NCI-H345 treated with DMSO at 0.1 percent for 48 hours (cell line): ENCODE results near the gene PHACTR3.
A peak's percentile ranks its signal among the peaks of the same experiment; 100 is the strongest.
"Not testable (repeated sequence)": the region's sequence is repeated elsewhere in the genome, so short reads cannot be mapped to it uniquely, and the experiment has no call there.

Experiments used
- DNase-seq: peaks from one replicate; lab custom pipeline; 2025; ENCODE audit not compliant: unreplicated experiment; lab: John Stamatoyannopoulos, UW

The PHACTR3 gene

GRCh38 chr20:59839400-59839799, 235.1 kb downstream of the PHACTR3 start:
- no peak for DNase-seq

DNA sequence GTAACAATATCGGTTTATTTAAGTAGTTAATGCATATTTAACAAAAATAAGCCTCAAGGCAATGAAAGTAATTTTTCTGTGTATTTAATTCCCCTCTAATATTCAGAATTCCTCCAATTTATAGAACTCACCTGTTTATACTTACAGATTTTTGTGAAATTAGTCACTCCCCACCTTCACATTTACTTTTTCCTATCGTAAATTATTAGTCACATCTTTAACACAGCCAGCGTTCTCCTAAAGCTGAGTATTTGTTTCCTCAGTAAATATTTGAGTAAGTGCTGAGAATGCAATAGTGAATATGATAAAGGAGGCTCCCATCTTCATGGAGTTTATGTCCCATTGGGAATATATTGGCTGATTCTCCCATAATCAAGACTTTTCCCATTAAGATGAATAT, 241.1 kb downstream of the PHACTR3 start:
- no peak for DNase-seq

DNA sequence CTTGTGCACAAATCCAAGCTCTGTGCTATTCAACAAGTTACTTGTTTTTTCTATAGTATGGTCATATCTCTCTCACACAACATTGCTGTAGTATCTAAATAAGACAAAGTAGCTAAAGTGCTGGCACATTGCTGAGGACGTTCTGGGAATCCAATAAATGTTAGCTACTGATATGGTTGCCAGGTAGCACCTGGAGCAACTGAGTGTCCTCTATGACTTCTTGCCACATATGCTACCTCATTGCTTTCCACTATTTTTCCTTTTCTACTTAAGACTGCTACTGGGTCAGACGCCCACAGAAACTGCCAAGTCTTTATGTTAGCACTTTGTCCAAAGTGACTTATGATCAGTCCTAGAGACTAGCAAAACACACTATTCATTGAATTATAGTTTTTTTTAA, 243.8 kb downstream of the PHACTR3 start:
- DNase-seq: no peak

- DNase-seq: peak; percentile 51
These were observed 245.8 kb downstream of the PHACTR3 start for GRCh38 chr20:59850018-59850641.

- not testable (repeated sequence) for DNase-seq
These were observed 252.2 kb downstream of the PHACTR3 start for GRCh38 chr20:59856526-59856925.

- not testable (repeated sequence) for DNase-seq
These were observed 252.6 kb downstream of the PHACTR3 start for GRCh38 chr20:59856941-59857340.

DNA sequence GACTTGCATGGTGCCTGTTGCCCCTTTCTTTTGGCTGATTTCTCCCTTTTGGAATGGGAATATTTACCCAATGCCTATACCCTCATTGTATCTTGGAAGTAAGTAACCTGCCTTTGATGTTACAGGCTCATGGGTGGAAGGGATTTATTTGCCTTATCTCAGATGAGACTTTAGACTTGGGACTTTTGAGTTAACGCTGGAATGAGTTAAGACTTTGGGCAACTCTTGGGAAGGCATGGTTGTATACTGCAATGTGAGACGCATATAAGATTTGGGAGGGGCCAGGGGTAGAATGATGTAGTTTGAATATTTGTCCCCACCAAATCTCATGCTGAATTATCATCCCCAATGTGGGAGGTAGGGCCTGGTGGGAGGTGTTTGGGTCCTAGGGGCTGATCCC, 253.6 kb downstream of the PHACTR3 start:
- DNase-seq: no peak

DNA sequence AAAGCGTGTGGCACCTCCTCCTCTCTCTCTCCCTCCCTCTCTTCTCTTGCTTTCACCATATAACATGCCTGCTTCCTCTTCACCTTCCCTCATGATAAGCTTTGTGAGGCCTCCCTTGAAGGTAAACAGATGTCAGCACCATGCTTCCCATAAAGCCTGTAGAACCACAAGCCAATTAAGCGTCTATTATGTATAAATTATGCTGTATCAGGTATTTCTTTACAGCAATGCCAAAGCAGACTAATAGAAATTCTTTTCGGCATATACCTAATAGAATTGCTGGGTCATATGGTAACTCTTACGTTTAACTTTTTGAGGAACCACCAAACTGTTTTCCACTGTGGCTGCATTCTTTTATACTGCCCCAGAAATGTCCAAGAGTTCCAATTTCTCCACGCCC, 254.1 kb downstream of the PHACTR3 start:
- no peak for DNase-seq

- no peak for DNase-seq
These were observed 257.1 kb downstream of the PHACTR3 start for GRCh38 chr20:59861401-59861800.

GRCh38 chr20:59863058-59863457, 258.7 kb downstream of the PHACTR3 start:
- DNase-seq: no peak

DNA sequence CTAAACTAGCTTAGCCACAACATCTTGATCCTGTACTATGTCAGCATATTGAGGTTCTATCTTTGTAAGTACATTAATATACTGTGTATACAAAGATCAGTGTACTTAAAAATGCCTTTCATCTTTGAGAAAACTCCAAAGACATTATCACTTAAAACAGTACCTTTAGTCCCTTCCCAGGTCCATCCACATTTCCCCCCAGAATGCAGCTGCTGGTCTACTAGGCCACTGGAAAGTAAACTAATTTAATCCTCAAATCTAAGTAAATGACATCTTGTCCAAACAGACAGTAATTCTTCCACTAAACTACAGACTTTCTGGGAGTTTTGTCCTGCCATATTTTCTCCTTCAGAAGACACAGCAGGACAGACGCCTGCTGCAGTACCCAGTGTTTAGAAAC, 260.4 kb downstream of the PHACTR3 start:
- DNase-seq: no peak

GRCh38 chr20:59866338-59866737, 262.0 kb downstream of the PHACTR3 start:
- no peak for DNase-seq

GRCh38 chr20:59871096-59871495, 266.8 kb downstream of the PHACTR3 start:
- DNase-seq: no peak

GRCh38 chr20:59873409-59873808, 269.1 kb downstream of the PHACTR3 start:
- DNase-seq: no peak

GRCh38 chr20:59880198-59880597, 275.9 kb downstream of the PHACTR3 start:
- no peak for DNase-seq

DNA sequence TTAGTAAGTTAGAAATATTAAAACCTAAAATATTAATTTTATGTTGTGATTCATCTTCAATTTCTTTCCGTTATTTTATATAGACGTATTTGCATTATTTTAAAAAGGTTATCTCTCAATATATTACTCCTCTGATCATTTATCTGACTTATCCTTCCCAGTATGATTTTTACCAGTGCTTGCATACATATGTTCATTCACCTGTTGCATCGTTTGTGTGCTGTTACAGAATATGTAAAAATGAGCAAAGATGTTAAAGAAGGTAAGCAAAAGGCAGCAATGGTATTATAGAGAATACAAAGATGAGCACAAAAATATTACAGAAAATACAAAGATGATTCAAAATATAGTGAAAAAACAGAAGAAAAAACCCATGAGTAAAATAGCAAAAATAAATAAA, 280.2 kb downstream of the PHACTR3 start:
- no peak for DNase-seq

GRCh38 chr20:59888050-59888449, 283.7 kb downstream of the PHACTR3 start:
- DNase-seq: no peak

DNA sequence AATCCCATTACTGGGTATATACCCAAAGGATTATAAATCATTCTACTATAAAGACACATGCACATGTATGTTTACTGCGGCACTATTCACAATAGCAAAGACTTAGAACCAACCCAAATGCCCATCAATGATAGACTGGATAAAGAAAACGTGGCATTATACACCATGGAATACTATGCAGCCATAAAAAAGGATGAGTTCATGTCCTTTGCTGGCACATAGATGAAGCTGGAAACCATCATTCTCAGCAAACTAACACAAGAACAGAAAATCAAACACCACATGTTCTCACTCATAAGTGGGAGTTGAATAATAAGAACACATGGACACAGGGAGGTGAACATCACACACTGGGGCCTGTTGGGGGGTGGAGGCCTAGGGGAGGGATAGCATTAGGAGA, 285.7 kb downstream of the PHACTR3 start:
- not testable (repeated sequence) for DNase-seq

DNA sequence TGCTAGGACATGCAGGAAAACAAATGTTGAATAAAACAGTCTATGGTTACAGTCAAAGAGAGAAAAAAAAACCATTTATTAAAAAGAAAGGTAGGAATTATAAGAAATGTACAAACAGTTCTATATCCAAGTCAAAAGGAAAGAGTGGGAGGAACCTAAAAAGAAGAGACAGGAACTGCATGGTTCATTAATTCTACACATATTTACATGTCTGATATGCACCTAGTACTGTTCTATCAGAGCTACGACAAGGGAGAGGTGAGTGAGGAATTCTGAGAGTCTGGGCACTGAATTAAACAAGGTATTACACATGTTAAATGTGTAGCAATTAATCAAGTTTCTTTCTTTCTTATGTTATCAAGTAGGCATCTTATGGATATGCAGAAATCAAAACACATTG, 287.2 kb downstream of the PHACTR3 start:
- no peak for DNase-seq

GRCh38 chr20:59895908-59896307, 291.6 kb downstream of the PHACTR3 start:
- DNase-seq: no peak
